B cell (primary cell): ENCODE results near the gene KCNA1. TPM values are rescaled to one million over a fixed set of nuclear protein-coding genes. Genes with fewer than 3 reads are reported as not detected.

ENCODE experiments used
- ATAC-seq: fragments of 200-7000 bp; cut with Tn5 transposase; one replicate; pipeline ENCODE4 v1.10.0; 2021; ENCODE audit warnings: low read depth, mild to moderate bottlenecking, moderate number of reproducible peaks, moderate library complexity
- CTCF ChIA-PET: fragments of 350-600 bp; sonication (Branson Sonifier 250); formaldehyde crosslinking; loops from one replicate; lab custom pipeline; 2021; ENCODE audit warnings: antibody characterized with exemption, inconsistent platforms; lab: Charles Lee
- POLR2A ChIA-PET: fragments of 350-600 bp; sonication (Branson Sonifier 250); formaldehyde crosslinking; loops from one replicate; lab custom pipeline; 2021; ENCODE audit warnings: antibody characterized with exemption; lab: Charles Lee
- DNase-seq: peaks from one replicate; pipeline ENCODE4 v3.0.0; 2013
- H2AFZ ChIP-seq: 2 replicates; pipeline ENCODE4 v1.6.1; 2012; ENCODE audit warnings: mild to moderate bottlenecking, low read depth, low read length; ENCODE audit not compliant: insufficient read depth, poor library complexity, severe bottlenecking
- H3K27ac ChIP-seq, 2 donors: 1 replicate in 1 of 2; 2 replicates in 1 of 2; pipeline ENCODE4 v1.5.1; 2012 to 2013; ENCODE audit warnings: low read length in 2 of 2, mild to moderate bottlenecking in 2 of 2, moderate library complexity in 1 of 2
- H3K27me3 ChIP-seq, 4 experiments: fragments of 200-600 bp in 1 of 4; sonication (generic) in 1 of 4; replicated peaks in 1 of 4; 1 replicate in 2 of 4; 2 replicates in 2 of 4; pipeline versions ENCODE4 v1.6.1 to v1.7.0; 2013 to 2016; ENCODE audit warnings: low read length in 3 of 4, mild to moderate bottlenecking in 2 of 4, mixed read lengths in 1 of 4, moderate library complexity in 1 of 4; ENCODE audit not compliant: insufficient read depth in 4 of 4, control insufficient read depth in 3 of 4; ENCODE audit errors: control extremely low read depth in 1 of 4
- H3K36me3 ChIP-seq, 2 experiments: replicated peaks in 1 of 2; 1 replicate in 1 of 2; 2 replicates in 1 of 2; pipeline versions ENCODE4 v1.6.1 to v1.7.1; 2013; ENCODE audit warnings: low read length in 1 of 2; ENCODE audit not compliant: insufficient read depth in 2 of 2, control insufficient read depth in 1 of 2; ENCODE audit errors: control extremely low read depth in 1 of 2, extremely low read depth in 1 of 2
- H3K4me1 ChIP-seq, 2 donors: fragments of 200-600 bp in 1 of 2; sonication (generic) in 1 of 2; 1 replicate in 1 of 2; 2 replicates in 1 of 2; pipeline versions ENCODE4 v1.5.1 to v1.6.1; 2013 to 2017; ENCODE audit warnings: low read length in 2 of 2; ENCODE audit not compliant: control insufficient read depth in 2 of 2, insufficient read depth in 2 of 2
- H3K4me2 ChIP-seq: replicated peaks from 2 replicates; pipeline ENCODE3; 2012; ENCODE audit warnings: mild to moderate bottlenecking, low read depth, low read length; ENCODE audit not compliant: poor library complexity, severe bottlenecking
- H3K4me3 ChIP-seq, 5 experiments: fragments of 200-600 bp in 1 of 5; sonication (generic) in 1 of 5; 1 replicate in 3 of 5; 2 replicates in 2 of 5; pipeline versions ENCODE4 v1.5.1 to v1.7.0; 2011 to 2016; ENCODE audit warnings: low read length in 4 of 5, mild to moderate bottlenecking in 4 of 5, low read depth in 2 of 5, control low read depth in 1 of 5, moderate library complexity in 1 of 5; ENCODE audit not compliant: insufficient read depth in 1 of 5; ENCODE audit errors: control extremely low read depth in 1 of 5, extremely low read depth in 1 of 5
- H3K79me2 ChIP-seq: fragments of 200-600 bp; sonication (generic); one replicate; pipeline ENCODE4 v1.6.0; 2016; ENCODE audit warnings: low read length; ENCODE audit not compliant: control insufficient read depth, insufficient read depth
- H3K9ac ChIP-seq: fragments of 200-600 bp; sonication (generic); 2 replicates; pipeline ENCODE4 v1.6.1; 2017; ENCODE audit warnings: mild to moderate bottlenecking, low read length, moderate library complexity
- H3K9me3 ChIP-seq, 3 donors: one replicate each; pipeline versions ENCODE4 v1.6.1 to v1.7.1; 2013; ENCODE audit warnings: low read length in 2 of 3; ENCODE audit not compliant: control insufficient read depth in 2 of 3, insufficient read depth in 1 of 3; ENCODE audit errors: control extremely low read depth in 1 of 3
- H4K20me1 ChIP-seq: 2 replicates; pipeline ENCODE4 v1.6.0; 2012; ENCODE audit warnings: mild to moderate bottlenecking, low read length; ENCODE audit not compliant: insufficient read depth, control insufficient read depth, poor library complexity, severe bottlenecking
- H3K27ac Mint-ChIP-seq: one replicate; pipeline ENCODE4 v1.8.0; 2021; ENCODE audit warnings: mixed read lengths
- H3K27me3 Mint-ChIP-seq: one replicate; pipeline ENCODE4 v1.8.0; 2021; ENCODE audit warnings: mixed read lengths
- H3K4me1 Mint-ChIP-seq: one replicate; pipeline ENCODE4 v1.8.0; 2021; ENCODE audit warnings: mixed read lengths
- H3K4me3 Mint-ChIP-seq: one replicate; pipeline ENCODE4 v1.8.0; 2021; ENCODE audit warnings: mixed read lengths
- H3K9me3 Mint-ChIP-seq: one replicate; pipeline ENCODE4 v1.8.0; 2022; ENCODE audit warnings: mixed read lengths; ENCODE audit not compliant: insufficient read depth
- EZH2 ChIP-seq: IDR thresholded peaks from 2 replicates; pipeline ENCODE4 v1.6.1; 2012; ENCODE audit warnings: borderline replicate concordance, low read depth, mild to moderate bottlenecking, moderate library complexity, low read length; ENCODE audit not compliant: insufficient read depth, poor library complexity, severe bottlenecking
- WGBS: methylation state at CpG from one replicate; pipeline ENCODE4 v1.1.5; 2013; ENCODE audit warnings: missing lambda C conversion rate; ENCODE audit not compliant: insufficient coverage; 5-methylcytosine and 5-hydroxymethylcytosine counted together
- intact Hi-C: fragments of 100-400 bp; cut with micrococcal nuclease; formaldehyde crosslinking; loops from one replicate; pipeline ENCODE4 v1.10.0; 2022
- polyA plus RNA-seq: library from polyadenylated mRNA; depleted of rRNA; stranded (reverse); fragments of >200 nt; gene quantifications from 2 replicates; pipeline ENCODE4 v1.2.3, GENCODE V29; 2012
- total RNA-seq, 2 donors: library from RNA; stranded (reverse); fragments of 120-200 nt in 1 of 2; gene quantifications; 1 replicate in 1 of 2; 2 replicates in 1 of 2; pipeline versions ENCODE4 v1.2.3 to v1.2.4, GENCODE V29; 2013 to 2022
- TF ChIP-seq, protein P1 (sequence below): fragments of 200-600 bp; IDR thresholded peaks from one replicate; pipeline ENCODE4 v1.8.0; 2022; ENCODE audit warnings: antibody characterized with exemption, mild to moderate bottlenecking

Gene KCNA1
- total and polyA plus RNA-seq, 2 donors (not counting 1 experiment from before 2014, with no cell fraction given), result not detected

DNA sequence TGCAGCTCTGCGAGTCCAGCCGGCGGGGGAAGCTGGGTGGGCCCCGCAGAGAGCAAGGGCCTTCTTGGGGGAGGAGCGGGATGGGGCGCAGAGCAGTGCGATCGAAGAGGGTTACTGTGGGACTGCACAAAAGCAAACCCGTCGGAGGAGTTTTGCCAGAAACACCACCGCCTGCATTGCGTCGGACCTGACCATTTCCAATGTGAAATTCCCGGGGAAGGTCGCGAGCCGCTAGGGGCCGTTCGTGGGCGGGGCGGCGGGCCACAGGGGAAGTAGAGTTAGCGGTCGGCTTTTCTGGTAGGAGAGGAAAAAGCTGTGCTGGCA, 333 bp upstream of the KCNA1 start:
- peaks cover 3 to 72% (median 52%) of the 10 kb centered on the region in 4 experiments for H3K27me3 ChIP-seq
- WGBS, result 2% methylated on average over 17 of the region's 24 CpGs
- Mint-ChIP-seq H3K4me1 (peaks cover 22% of the 10 kb centered on the region), H3K27ac (no peak overlapping the region), H3K4me3 (peak overlapping the region; percentile 85), H3K9me3 (no peaks in the 10 kb centered on the region), H3K27me3 (peaks cover 32% of the 10 kb centered on the region)
- H3K9me3 ChIP-seq, result peaks cover 0 to 26% (median 1%) of the 10 kb centered on the region in 3 donors
- ATAC-seq, result no peak
- intact Hi-C loops, result no loop called here
- peak overlapping the region; percentile 63 for H3K9ac ChIP-seq
- H3K27ac ChIP-seq, result no peak overlapping the region
- no peaks in the 10 kb centered on the region for H3K36me3 ChIP-seq
- H3K79me2 ChIP-seq, result no peaks in the 10 kb centered on the region
- peak; percentile 34 for DNase-seq
- no peaks in the 10 kb centered on the region for H4K20me1 ChIP-seq
- ChIA-PET CTCF (interaction anchor here (1.1 to 2.1 kb wide), 2 partner anchors 51 kb away, joined by 3 to 12 read pairs; no protein-coding TSS in a partner anchor), POLR2A (no interaction called here)
- peaks cover 25 to 28% of the 10 kb centered on the region in 2 donors for H3K4me1 ChIP-seq
- peak overlapping the region; percentile 69 for H2AFZ ChIP-seq
- TF ChIP-seq, protein P1, sequence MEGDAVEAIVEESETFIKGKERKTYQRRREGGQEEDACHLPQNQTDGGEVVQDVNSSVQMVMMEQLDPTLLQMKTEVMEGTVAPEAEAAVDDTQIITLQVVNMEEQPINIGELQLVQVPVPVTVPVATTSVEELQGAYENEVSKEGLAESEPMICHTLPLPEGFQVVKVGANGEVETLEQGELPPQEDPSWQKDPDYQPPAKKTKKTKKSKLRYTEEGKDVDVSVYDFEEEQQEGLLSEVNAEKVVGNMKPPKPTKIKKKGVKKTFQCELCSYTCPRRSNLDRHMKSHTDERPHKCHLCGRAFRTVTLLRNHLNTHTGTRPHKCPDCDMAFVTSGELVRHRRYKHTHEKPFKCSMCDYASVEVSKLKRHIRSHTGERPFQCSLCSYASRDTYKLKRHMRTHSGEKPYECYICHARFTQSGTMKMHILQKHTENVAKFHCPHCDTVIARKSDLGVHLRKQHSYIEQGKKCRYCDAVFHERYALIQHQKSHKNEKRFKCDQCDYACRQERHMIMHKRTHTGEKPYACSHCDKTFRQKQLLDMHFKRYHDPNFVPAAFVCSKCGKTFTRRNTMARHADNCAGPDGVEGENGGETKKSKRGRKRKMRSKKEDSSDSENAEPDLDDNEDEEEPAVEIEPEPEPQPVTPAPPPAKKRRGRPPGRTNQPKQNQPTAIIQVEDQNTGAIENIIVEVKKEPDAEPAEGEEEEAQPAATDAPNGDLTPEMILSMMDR, result no peak
- H3K4me3 ChIP-seq, result peak overlapping the region in 3 of 5 experiments; percentile 58 to 62 (median 58)
- peak overlapping the region; percentile 93 for H3K4me2 ChIP-seq

- peak overlapping the region; percentile 69 for H2AFZ ChIP-seq
- H3K27ac ChIP-seq, result no peak overlapping the region
- H3K9ac ChIP-seq, result peak overlapping the region; percentile 63
- H3K27me3 ChIP-seq, result peaks cover 3 to 77% (median 47%) of the 10 kb centered on the region in 4 experiments
- 2% methylated on average over 28 of the region's 49 CpGs for WGBS
- H3K4me1 ChIP-seq, result peaks cover 25 to 28% of the 10 kb centered on the region in 2 donors
- H3K4me3 ChIP-seq, result peak overlapping the region; percentile 34 to 62 (median 58)
- H3K4me2 ChIP-seq, result peak overlapping the region; percentile 93
- Mint-ChIP-seq H3K27me3 (peaks cover 40% of the 10 kb centered on the region), H3K9me3 (no peaks in the 10 kb centered on the region), H3K4me3 (peak overlapping the region; percentile 98), H3K4me1 (peaks cover 22% of the 10 kb centered on the region), H3K27ac (peak overlapping the region; percentile 50)
- H3K36me3 ChIP-seq, result no peaks in the 10 kb centered on the region
- TF ChIP-seq EZH2, result no peak
- TF ChIP-seq, protein P1, result no peak
- CTCF ChIA-PET, result interaction anchor here (0.6 to 2.1 kb wide), 5 partner anchors 10 to 357 kb away, joined by 3 to 12 read pairs (median 4); no protein-coding TSS in a partner anchor
- POLR2A ChIA-PET, result no interaction called here
- no peaks in the 10 kb centered on the region for H3K79me2 ChIP-seq
- DNase-seq, result peak; percentile 53
- H3K9me3 ChIP-seq, result peaks cover 0 to 26% (median 0%) of the 10 kb centered on the region in 3 donors
- peak; percentile 55 for ATAC-seq
- H4K20me1 ChIP-seq, result no peaks in the 10 kb centered on the region
- intact Hi-C loops, result no loop called here
Observed at GRCh38 chr12:4910502-4911315, 1.0 kb downstream of the KCNA1 start.
